ENCODE results near the gene HEATR1. TPM values are rescaled to one million over a fixed set of nuclear protein-coding genes. Genes with fewer than 3 reads are reported as not detected.

The HEATR1 gene
- total RNA-seq, 2 donors from 2014 or later: 14.1 to 40.7 TPM

- Histone ChIP-seq H3K4me3 (no peak overlapping the region), H3K27ac (peak overlapping the region in 1 of 2 donors; percentile 3), H3K9me3 (no peaks in the 10 kb centered on the region), H3K36me3 (no peaks in the 10 kb centered on the region), H3K4me1 (replicated peaks) (peaks cover 5% of the 10 kb centered on the region), H3K27me3 (replicated peaks; ENCODE audit: insufficient read depth) (no peaks in the 10 kb centered on the region)
- TF ChIP-seq POLR2AphosphoS5 (IDR thresholded peaks at IDR 0.05): no peak
- intact Hi-C loops (cut with DNase I): no loop called here
- WGBS: 82% methylated on average over 5 of the region's 5 CpGs
- DNase-seq (ENCODE audit: low spot score): no peak
These were observed 86.0 kb downstream of the HEATR1 start for GRCh38 chr1:236518322-236518721.

- no peaks in the 10 kb centered on the region for H3K36me3 ChIP-seq
- intact Hi-C loops (cut with DNase I): no loop called here
- TF ChIP-seq POLR2A (IDR thresholded peaks at IDR 0.05) (no peak), POLR2AphosphoS5 (IDR thresholded peaks at IDR 0.05) (peak; percentile 75)
- peaks cover 5% of the 10 kb centered on the region for H3K4me1 ChIP-seq (replicated peaks)
- H3K4me3 ChIP-seq: no peak overlapping the region
- peak; percentile 58 for DNase-seq (ENCODE audit: low spot score)
- WGBS: 17% methylated on average over 8 of the region's 8 CpGs
- H3K27ac ChIP-seq: peak overlapping the region; percentile 29 to 68
- no peaks in the 10 kb centered on the region for H3K9me3 ChIP-seq
- no peaks in the 10 kb centered on the region for H3K27me3 ChIP-seq (replicated peaks; ENCODE audit: insufficient read depth)
These were observed 87.2 kb downstream of the HEATR1 start for GRCh38 chr1:236516929-236517704.

GRCh38 chr1:236515443-236515958, 88.8 kb downstream of the HEATR1 start:
- H3K4me1 ChIP-seq (replicated peaks): peaks cover 5% of the 10 kb centered on the region
- H3K27me3 ChIP-seq (replicated peaks; ENCODE audit: insufficient read depth): no peaks in the 10 kb centered on the region
- TF ChIP-seq CTCF (IDR thresholded peaks at IDR 0.05) (no peak), POLR2A (IDR thresholded peaks at IDR 0.05) (no peak), POLR2AphosphoS5 (IDR thresholded peaks at IDR 0.05) (no peak)
- DNase-seq (ENCODE audit: low spot score): no peak
- H3K36me3 ChIP-seq: no peaks in the 10 kb centered on the region
- peak overlapping the region; percentile 30 to 68 for H3K27ac ChIP-seq
- H3K9me3 ChIP-seq: no peaks in the 10 kb centered on the region
- 40% methylated on average over 4 of the region's 4 CpGs for WGBS
- intact Hi-C loops (cut with DNase I): no loop called here
- no peak overlapping the region for H3K4me3 ChIP-seq

- 41% methylated on average over 4 of the region's 4 CpGs for WGBS
- Histone ChIP-seq H3K27ac (peak overlapping the region in 1 of 2 donors; percentile 68), H3K36me3 (no peaks in the 10 kb centered on the region), H3K4me1 (replicated peaks) (peaks cover 5% of the 10 kb centered on the region), H3K9me3 (no peaks in the 10 kb centered on the region), H3K4me3 (no peak overlapping the region), H3K27me3 (replicated peaks; ENCODE audit: insufficient read depth) (no peaks in the 10 kb centered on the region)
- intact Hi-C loops (cut with DNase I): no loop called here
- peak; percentile 51 for TF ChIP-seq POLR2AphosphoS5 (IDR thresholded peaks at IDR 0.05)
- TF ChIP-seq CTCF (IDR thresholded peaks at IDR 0.05): no peak
- TF ChIP-seq POLR2A (IDR thresholded peaks at IDR 0.05): no peak
- no peak for DNase-seq (ENCODE audit: low spot score)
These were observed 89.4 kb downstream of the HEATR1 start for GRCh38 chr1:236514703-236515442.

- intact Hi-C loops (cut with DNase I): no loop called here
- Histone ChIP-seq H3K27me3 (replicated peaks; ENCODE audit: insufficient read depth) (no peaks in the 10 kb centered on the region), H3K9me3 (no peaks in the 10 kb centered on the region), H3K27ac (no peak overlapping the region), H3K36me3 (no peaks in the 10 kb centered on the region), H3K4me1 (replicated peaks) (peaks cover 5% of the 10 kb centered on the region), H3K4me3 (no peak overlapping the region)
- WGBS: 91% methylated on average over 11 of the region's 11 CpGs
- no peak for DNase-seq (ENCODE audit: low spot score)
- TF ChIP-seq POLR2AphosphoS5 (IDR thresholded peaks at IDR 0.05) (no peak), CTCF (IDR thresholded peaks at IDR 0.05) (no peak), POLR2A (IDR thresholded peaks at IDR 0.05) (no peak)
These were observed 92.4 kb downstream of the HEATR1 start for GRCh38 chr1:236511735-236512418.
